ENCODE results near the gene RPL18A. TPM values are rescaled to one million over a fixed set of nuclear protein-coding genes. Genes with fewer than 3 reads are reported as not detected.

The RPL18A gene
- total RNA-seq, 1 donor from 2014 or later: 2,481 TPM

DNA sequence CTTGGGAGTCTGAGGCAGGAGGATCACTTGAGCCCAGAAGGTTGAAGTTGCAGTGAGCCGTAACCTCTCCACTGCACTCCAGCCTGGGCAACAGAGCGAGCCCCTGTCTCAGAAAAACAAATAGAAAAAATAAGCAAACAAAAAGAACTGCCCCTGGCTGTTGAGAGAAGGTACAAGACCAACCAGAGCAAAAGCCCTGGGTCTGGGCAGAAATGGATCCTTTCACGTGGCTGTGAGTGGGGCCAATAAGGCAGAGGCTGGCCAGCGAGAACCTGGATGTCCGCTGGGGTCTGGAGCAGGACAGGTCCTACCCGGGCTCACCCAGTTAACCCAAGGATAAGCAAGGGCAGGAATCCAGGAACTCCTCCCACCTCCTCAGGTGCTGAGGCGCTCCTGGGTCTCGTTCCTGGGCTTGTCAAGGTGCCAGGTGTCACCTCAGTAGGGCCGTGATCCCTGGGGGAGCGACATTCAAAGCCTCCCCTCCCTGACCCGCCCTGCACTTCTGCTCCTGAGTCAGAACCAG, 7.3 kb downstream of the RPL18A start:
- Histone ChIP-seq H3K4me1 (no peaks in the 10 kb centered on the region), H3K27me3 (peaks cover 14% of the 10 kb centered on the region), H3K9me3 (no peaks in the 10 kb centered on the region), H3K27ac (no peak overlapping the region), H3K4me3 (no peak overlapping the region), H3K36me3 (peaks cover 30 to 38% of the 10 kb centered on the region in 2 donors)
- intact Hi-C loops (cut with DNase I): loop anchor here (10.0 kb wide), 1 partner anchor 188 kb away; no protein-coding TSS in a partner anchor
- TF ChIP-seq, protein P1, sequence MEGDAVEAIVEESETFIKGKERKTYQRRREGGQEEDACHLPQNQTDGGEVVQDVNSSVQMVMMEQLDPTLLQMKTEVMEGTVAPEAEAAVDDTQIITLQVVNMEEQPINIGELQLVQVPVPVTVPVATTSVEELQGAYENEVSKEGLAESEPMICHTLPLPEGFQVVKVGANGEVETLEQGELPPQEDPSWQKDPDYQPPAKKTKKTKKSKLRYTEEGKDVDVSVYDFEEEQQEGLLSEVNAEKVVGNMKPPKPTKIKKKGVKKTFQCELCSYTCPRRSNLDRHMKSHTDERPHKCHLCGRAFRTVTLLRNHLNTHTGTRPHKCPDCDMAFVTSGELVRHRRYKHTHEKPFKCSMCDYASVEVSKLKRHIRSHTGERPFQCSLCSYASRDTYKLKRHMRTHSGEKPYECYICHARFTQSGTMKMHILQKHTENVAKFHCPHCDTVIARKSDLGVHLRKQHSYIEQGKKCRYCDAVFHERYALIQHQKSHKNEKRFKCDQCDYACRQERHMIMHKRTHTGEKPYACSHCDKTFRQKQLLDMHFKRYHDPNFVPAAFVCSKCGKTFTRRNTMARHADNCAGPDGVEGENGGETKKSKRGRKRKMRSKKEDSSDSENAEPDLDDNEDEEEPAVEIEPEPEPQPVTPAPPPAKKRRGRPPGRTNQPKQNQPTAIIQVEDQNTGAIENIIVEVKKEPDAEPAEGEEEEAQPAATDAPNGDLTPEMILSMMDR (IDR thresholded peaks at IDR 0.05): no peak
- DNase-seq (ENCODE audit: low spot score in 2 of 2): no peak

DNA sequence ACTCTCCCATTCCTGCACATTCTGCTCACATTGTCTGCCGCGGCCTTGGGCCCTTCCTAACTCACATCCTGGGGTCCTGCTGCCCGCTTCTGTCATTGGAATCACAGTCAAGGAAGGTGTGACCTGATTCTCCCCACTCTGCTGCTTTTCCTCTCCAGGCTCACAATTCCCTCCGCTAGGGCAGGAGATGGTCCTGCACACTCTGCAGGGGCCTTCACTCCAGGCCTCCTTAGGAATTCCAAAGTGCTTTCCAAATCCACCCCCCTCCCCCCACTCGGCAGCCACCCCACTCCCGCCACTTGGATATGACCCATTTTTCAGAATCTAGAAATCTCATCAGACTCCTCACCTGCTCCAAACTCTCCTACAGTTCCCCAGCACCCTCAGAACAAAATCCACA, 9.0 kb downstream of the RPL18A start:
- H3K4me1 ChIP-seq: no peaks in the 10 kb centered on the region
- no peaks in the 10 kb centered on the region for H3K9me3 ChIP-seq
- peaks cover 28% of the 10 kb centered on the region for H3K27me3 ChIP-seq
- intact Hi-C loops (cut with DNase I): loop anchor here (10.0 kb wide), 1 partner anchor 186 kb away; no protein-coding TSS in a partner anchor
- H3K27ac ChIP-seq: no peak overlapping the region
- TF ChIP-seq, protein P1 (IDR thresholded peaks at IDR 0.05): no peak
- H3K4me3 ChIP-seq: no peak overlapping the region
- no peak for DNase-seq (ENCODE audit: low spot score in 2 of 2)
- H3K36me3 ChIP-seq: peaks cover 14 to 22% of the 10 kb centered on the region in 2 donors

DNA sequence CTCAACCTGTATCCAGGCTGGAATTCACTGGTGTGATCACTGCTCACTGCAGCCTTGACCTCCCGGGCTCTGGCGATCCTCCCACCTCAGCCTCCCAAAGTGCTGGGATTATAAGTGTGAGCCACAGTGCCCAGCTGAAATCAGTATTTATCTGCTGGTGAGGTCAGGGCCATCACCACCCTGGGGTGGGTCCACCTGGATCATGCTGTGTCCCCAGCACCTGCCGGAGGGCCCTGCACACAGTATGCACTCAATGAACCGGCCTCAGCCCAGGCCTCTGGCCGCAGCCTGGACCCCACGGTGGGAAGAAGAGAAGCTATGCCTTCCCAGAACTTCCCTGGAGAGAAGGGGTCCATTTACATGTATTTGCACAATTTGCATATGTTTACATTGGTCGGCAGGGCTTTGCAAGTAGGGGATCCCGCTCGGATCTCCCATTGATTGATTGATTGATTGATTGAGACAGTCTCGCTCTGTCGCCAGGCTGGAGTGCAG, 9.5 kb downstream of the RPL18A start:
- Histone ChIP-seq H3K27me3 (peaks cover 31% of the 10 kb centered on the region), H3K4me1 (no peaks in the 10 kb centered on the region), H3K4me3 (no peak overlapping the region), H3K27ac (no peak overlapping the region), H3K36me3 (peaks cover 9 to 17% of the 10 kb centered on the region in 2 donors), H3K9me3 (no peaks in the 10 kb centered on the region)
- DNase-seq (ENCODE audit: low spot score in 2 of 2): no peak
- intact Hi-C loops (cut with DNase I): loop anchor here (10.0 kb wide), 1 partner anchor 186 kb away; no protein-coding TSS in a partner anchor
- TF ChIP-seq, protein P1 (IDR thresholded peaks at IDR 0.05): no peak

DNA sequence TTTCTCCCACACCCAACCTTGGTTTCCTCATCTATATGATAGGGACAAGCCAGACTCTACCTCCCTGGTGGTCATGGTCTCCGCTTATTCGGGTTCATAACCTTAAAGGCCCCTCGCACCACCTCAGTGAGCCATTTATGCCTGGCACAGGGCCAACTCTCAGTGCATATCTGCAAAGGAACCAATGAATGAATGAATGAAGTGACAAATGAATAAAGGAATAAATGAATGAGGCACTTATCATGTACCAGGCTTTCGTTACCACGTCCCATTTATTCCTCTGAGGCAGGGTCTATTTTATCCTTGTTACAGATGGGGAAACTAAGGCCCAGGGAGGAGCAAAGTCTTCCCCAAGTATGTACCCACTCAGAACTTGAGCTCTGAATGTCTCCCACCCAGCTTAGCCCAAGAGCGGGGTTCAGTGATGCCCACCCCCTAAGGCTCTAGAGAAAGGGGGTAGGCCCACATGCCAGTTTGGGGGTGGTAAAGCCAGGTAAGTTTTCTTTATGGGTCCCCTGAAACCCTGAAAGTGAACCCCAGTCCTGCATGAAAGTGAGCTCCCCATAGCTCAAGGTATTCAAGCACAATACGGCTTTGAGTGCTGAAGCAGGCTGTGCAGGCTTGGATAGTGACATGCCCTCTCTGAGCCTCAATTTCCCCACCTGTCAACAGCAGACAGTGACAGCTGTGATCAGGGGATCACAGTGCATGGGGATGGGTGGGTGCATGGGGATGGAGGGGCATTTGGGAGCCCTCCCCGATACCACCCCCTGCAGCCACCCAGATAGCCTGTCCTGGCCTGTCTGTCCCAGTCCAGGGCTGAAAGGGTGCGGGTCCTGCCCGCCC, 11.5 kb downstream of the RPL18A start:
- intact Hi-C loops (cut with DNase I): no loop called here
- Histone ChIP-seq H3K36me3 (no peaks in the 10 kb centered on the region), H3K4me3 (no peak overlapping the region), H3K27me3 (peaks cover 36% of the 10 kb centered on the region), H3K9me3 (no peaks in the 10 kb centered on the region), H3K4me1 (no peaks in the 10 kb centered on the region), H3K27ac (no peak overlapping the region)
- TF ChIP-seq, protein P1 (IDR thresholded peaks at IDR 0.05): no peak
- no peak for DNase-seq (ENCODE audit: low spot score in 2 of 2)

DNA sequence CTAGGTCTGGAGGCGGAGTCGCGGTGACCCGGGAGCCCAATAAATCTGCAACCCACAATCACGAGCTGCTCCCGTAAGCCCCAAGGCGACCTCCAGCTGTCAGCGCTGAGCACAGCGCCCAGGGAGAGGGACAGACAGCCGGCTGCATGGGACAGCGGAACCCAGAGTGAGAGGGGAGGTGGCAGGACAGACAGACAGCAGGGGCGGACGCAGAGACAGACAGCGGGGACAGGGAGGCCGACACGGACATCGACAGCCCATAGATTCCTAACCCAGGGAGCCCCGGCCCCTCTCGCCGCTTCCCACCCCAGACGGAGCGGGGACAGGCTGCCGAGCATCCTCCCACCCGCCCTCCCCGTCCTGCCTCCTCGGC, 12.2 kb downstream of the RPL18A start, which contains the start of gene SLC5A5:
Gene SLC5A5, plus strand, starts transcription at position 68 of the 373 bp plus-strand sequence. CDS start 375 bp downstream, outside the sequence.
- H3K9me3 ChIP-seq: no peaks in the 10 kb centered on the region
- H3K36me3 ChIP-seq: no peaks in the 10 kb centered on the region
- peak within 1 kb of the TSS in 1 of 2 donors; percentile 8 for H3K4me3 ChIP-seq
- H3K27ac ChIP-seq: no peak within 1 kb of the TSS
- intact Hi-C loops (cut with DNase I): no loop called here
- TF ChIP-seq, protein P1 (IDR thresholded peaks at IDR 0.05): no peak
- no peak for DNase-seq (ENCODE audit: low spot score in 2 of 2)
- peaks cover 36% of the 10 kb centered on the region for H3K27me3 ChIP-seq
- H3K4me1 ChIP-seq: no peaks in the 10 kb centered on the region

Measured in ascending aorta (tissue), 2 donors.